Activated CD4-positive, alpha-beta T cell treated with anti-CD3 and anti-CD28 coated beads, Interleukin-2, Interleukin-6, amounts not matched to agents 100 ng/mL and 50 ng/mL, durations not matched to agents 16 hours and 8 hours (primary cell): Measurements from ENCODE around the gene OR1D2.
"Not testable (repeated sequence)": the region's sequence is repeated elsewhere in the genome, so short reads cannot be mapped to it uniquely, and the experiment has no call there.

Experiments
- DNase-seq: peaks from one replicate; pipeline ENCODE4 v3.0.0-alpha.2; 2020

Gene OR1D2, protein sequence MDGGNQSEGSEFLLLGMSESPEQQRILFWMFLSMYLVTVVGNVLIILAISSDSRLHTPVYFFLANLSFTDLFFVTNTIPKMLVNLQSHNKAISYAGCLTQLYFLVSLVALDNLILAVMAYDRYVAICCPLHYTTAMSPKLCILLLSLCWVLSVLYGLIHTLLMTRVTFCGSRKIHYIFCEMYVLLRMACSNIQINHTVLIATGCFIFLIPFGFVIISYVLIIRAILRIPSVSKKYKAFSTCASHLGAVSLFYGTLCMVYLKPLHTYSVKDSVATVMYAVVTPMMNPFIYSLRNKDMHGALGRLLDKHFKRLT

DNA sequence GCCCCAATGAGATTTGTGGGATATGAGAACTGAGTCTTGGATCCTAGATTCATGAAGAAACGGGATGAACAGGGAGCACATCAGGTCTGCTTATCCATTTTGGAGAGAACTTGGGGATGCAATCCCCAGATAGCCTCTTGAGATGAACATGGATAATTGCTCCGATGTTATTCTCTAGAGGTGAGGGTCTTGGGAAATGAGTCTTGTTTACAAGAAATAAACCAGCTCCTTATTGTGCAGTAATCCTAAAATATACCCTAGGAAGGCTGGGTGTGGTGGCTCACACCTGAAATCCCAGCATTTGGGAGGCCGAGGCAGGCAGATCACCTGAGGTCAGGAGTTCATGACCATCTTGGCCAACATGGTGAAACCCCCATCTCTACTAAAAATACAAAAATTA lies at the start of gene OR1D2:
Gene OR1D2 (minus strand): TSS at position 101 of the 400 bp plus-strand sequence. CDS start 11,426 bp downstream, outside the sequence.
- DNase-seq: no peak

GRCh38 chr17:3137494-3137893 lies 33.3 kb upstream of the OR1D2 start:
- DNase-seq: not testable (repeated sequence)

- no peak for DNase-seq
These were observed 23.2 kb upstream of the OR1D2 start, which contains the start of gene OR1G1 for GRCh38 chr17:3127451-3127850. Gene OR1G1, minus strand, starts transcription at chr17:3127551. Its CDS starts 0 bp downstream, at chr17:3127551.

DNA sequence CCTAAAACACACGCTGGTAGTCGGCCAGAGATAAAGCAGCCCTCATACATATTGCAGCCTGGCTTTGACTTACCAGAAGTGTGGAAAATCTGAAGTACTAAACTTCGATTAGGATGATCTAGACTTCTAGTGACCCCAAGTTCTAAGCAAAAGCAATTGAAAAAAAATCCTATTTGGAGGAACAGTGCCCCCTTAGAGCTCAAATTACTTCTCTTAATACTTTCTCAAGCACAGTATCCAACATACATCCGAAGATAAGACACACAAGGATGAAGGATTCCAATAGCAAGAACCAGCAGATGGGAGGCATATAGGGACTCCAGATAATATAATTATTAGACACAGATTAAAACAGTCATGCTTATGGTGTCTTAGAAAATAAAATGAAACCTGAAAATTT lies 30.4 kb downstream of the OR1D2 start:
- not testable (repeated sequence) for DNase-seq

DNA sequence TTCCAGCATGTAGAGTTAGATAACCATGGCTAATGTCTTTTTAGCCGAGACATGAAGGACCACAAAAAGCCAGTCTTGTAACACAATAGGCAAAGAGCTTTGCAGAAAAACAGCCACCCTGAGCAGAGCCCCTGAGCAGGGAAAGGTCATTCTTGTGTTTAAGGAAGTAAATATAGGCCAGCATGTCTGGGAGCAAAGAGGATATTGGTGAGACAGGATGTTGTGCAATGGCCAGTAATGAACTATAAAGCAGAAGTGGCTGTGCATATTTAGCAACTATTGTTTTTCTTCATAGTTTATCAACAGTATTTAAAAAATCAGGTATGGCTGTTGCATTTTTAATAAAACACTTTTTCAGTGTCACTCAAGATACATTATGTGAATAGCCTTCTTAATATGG lies 39.0 kb downstream of the OR1D2 start:
- DNase-seq: not testable (repeated sequence)

GRCh38 chr17:3063507-3063906 lies 40.7 kb downstream of the OR1D2 start, which contains the start of gene OR1D5:
Gene OR1D5, minus strand, starts transcription at chr17:3063607. Its CDS starts 0 bp downstream, at chr17:3063607.
- DNase-seq: not testable (repeated sequence)

DNA sequence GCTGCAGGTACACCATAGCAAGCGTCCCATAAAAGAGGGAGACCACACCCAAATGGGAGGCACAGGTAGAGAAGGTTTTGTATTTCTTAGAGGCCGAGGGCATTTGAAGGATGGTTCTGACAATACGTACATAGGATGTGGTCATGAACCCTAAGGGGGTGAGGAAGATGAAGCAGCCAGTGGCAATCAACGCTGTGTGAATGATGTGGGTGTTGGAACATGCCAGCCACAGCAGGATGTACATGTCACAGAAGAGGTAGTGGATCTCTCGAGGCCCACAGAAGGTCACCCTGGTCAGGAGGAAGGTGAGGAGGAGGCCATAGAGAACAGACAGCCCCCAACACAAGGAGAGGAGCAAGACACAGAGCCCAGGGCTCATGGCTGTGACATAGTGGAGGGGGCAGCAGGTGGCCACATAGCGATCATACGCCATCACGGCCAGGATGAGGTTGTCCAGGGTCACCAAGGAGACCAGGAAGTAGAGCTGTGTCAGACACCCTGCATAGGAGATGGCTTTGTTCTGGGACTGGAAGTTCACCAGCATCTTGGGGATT lies 41.3 kb downstream of the OR1D2 start:
- not testable (repeated sequence) for DNase-seq

DNA sequence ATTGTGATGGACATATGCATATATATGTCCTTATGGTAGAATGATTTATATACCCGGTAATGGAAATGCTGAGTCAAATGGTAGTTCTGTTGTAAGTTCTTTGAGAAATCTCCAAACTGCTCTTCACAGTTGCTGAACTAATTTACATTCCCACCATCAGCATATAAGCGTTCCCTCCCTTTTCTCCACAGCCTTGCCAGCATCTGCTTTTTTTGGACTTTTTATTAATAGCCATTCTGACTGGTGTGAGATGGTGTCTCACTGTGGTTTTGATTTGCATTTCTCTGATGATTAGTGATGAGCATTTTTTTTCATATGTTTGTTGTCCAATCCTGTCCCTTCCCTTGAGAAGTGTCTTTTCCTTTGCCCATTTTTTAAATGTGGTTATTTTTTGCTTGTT lies 49.4 kb downstream of the OR1D2 start:
- not testable (repeated sequence) for DNase-seq

DNA sequence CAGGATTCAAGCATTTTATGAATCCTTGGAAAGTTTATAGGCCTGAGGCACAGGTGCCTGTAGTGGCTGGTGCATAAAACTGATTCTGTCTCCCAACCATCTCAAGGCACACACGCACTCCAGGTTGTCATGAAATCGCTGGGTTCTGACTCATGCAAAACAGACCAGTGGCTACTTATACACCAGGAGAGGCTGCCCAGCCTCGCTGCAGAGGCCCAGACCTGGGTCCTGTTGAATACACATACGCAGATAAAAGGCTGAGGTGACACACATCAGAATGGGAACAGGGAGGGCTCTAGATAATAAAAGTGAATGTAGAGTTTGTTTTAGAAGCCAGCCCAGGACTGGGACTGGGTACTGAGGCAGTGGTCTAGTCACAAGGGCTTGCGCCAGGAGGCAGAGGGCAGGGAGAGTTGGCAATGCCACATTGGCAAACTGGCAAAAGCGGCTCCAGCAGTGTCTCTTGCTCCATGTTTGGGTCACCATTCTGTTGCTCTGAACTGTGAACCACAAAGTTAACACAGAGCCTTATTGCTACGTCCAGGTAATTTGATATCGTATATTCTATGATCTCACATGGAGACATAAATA lies 54.4 kb downstream of the OR1D2 start:
- DNase-seq: no peak

DNA sequence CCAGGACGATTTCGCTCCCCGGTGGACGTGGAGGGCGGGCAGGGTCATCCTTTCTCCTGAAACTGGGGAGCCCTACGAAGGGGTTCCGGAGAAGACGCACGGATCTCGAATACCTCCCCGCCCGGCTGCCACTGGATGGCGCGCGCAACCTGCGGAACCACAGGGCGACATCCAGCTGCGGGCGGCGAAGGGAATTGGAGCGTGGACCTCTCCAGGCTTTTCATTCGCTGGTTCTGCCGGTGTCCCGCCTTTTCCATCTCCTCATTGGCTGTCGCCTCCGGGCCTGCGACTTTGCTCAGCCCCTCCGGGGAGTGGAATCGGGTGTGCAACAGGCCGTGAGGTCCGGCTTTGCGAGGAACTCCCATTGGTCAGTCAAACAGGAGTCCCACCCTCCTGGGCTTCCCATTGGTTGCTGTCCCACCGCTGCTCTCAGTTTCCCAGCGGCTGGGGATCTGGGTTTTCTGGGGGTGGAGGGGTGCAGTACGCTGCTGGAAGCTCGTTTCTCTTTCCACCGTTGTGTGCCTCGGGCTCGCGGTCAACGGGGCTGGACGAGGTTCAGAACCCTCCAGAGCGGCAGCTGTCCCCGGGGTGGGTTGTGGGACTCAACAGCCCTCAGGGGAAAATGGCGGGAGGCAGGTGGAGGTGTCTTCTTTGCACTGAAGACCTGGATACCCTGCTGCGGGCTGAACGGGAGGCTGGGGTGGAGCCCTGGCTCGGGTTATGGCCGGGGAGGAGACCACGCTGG lies 55.3 kb downstream of the OR1D2 start:
- DNase-seq: peak; percentile 97

DNA sequence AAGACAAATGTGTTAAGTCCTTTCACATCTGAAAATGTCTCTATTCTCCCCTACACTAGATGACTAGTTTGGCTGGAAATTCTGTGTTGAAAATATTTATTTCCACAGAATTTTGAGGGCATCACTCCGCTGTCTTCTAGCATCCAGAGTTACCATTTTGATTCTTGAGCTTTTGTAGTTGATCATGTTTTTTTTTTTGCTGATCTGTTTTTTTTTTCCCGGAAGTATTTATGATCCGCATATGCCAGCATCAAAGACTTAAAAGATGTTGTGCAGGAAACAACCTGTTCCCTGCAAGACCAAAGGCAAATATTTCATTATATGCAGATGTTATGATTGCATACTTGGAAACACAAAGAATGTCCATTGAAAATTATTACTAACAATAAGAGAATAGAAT lies 57.5 kb downstream of the OR1D2 start:
- DNase-seq: no peak

- peak; percentile 53 for DNase-seq
These were observed 60.4 kb downstream of the OR1D2 start for GRCh38 chr17:3043737-3044365.

- no peak for DNase-seq
These were observed 63.3 kb downstream of the OR1D2 start for GRCh38 chr17:3040882-3041281.

DNA sequence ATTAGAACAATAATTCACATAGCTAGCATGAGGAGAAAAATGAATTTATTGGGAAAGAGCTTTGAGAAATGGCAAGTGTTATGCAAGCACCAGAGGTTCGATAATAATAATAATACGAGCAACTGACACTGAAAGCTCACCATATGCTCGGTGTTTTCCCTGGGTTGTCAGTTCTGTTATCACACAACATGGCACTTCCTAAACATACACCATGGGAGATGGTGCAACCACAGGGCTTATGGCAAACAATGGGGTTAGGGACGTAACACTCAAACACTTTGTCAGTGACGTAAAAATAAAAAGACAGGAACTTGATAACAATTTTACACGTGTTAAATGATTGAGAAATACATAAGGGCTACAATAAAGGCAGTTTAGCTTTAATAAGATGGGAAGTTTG lies 64.5 kb downstream of the OR1D2 start:
- DNase-seq: no peak

DNA sequence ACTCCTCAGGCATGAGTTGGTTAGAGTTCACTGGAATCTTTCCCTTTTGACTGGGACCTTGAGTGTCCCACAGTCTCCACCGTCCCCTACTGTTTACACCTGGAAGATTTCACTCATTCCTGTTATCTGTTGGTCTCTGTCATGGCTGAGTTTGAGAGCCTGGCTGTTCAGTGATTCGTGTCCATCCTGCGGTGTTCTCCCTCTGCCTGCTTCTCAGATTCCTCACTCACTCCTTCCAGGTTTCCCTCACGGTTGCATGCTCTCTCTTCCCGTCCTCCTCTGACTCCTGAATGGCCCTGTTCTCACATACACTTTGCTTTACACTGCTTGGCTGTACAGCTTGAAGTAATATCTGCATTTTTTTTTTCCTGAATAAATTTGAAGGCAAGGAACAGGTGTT lies 65.3 kb downstream of the OR1D2 start:
- DNase-seq: no peak
